CD4-positive, alpha-beta T cell treated with Interleukin-17A for 1 hour (primary cell): ENCODE data around the gene CCDC28B.

Experiments
- DNase-seq: peaks from one replicate; pipeline ENCODE4 v3.0.0-alpha.2; 2020

Gene CCDC28B

DNA sequence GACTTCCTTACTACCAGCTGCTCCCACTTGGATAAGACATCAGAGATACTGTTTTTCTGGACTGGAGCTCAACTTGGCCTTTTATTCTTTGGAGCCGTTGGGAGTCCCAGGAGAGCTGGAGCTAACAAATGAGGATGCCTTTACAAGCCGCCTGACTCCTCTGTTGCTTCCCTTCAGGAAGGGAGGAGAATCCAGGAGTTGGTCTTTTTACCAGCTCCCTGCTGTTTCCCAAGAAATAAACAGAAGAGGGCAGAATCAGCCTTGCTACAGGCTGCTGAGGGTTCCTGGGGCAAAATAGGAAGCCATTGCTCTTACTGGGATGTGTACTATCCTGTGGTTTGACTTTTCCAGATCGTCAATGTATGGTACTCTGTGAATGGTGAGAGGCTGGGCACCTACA lies 23.3 kb downstream of the CCDC28B start:
- no peak for DNase-seq

DNA sequence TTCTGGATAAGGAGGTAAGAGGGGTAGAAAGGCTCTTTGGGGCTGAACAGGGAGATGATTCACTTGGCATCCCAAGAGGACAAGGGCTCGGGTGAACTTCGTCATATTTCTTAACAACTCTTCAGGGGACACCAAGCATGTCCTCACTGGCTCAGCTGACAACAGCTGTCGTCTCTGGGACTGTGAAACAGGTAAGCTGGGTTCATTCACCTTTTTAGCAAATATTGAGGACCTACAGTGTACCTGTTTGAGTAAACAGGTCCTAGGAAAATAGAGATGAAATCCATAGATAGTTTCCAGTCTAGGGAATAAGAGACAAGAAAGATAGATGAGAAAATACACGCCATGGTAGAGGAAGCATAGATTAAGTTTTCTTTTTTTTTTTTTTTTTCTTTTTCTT lies 23.9 kb downstream of the CCDC28B start:
- no peak for DNase-seq

DNA sequence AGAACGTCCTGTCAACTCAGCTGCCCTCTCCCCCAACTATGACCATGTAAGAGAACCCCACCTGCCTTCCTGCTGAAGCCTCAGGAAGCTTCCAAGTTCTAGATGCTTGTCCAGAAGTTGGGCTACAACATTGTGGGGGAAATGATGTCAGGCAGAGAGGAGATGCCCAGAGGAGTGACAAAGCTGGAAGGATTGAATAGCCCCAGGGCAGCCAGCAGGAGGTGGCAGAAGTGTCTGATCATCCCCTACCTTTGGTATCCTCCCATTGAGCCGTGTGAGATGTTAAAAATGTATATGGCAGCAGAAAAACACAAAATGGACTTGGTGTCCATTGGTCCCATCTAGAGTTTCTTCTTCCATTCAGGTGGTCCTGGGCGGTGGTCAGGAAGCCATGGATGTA lies 28.4 kb downstream of the CCDC28B start:
- DNase-seq: no peak

DNA sequence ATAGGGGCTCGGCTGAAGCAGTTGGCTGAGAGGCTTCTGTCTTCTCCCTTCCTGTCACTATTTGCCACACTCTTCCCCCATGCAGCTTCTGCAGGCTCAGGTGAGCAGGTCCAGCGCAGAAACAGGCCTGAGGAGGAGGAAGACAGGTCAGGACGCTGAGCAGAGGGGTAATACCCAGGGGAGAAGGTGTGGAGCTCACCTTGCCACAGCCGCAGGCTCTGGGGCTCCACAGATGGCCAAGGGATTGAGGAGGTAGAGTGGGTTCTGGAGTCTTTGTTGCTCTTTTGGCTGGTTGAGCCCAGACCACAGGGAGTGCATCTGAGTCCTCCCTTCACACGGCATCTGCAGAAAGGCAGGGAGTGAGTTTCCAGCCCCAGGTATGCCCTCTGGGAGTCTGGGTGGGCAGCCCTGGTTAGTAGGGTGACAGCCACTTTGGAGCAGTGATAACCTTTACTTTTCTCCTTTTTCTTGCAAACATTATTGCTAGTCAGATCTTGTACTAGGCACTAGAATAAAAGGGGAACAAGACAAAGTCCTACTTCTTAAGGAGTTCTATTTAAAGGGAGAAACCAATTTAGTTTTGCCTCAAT lies 31.5 kb downstream of the CCDC28B start:
- DNase-seq: no peak

DNA sequence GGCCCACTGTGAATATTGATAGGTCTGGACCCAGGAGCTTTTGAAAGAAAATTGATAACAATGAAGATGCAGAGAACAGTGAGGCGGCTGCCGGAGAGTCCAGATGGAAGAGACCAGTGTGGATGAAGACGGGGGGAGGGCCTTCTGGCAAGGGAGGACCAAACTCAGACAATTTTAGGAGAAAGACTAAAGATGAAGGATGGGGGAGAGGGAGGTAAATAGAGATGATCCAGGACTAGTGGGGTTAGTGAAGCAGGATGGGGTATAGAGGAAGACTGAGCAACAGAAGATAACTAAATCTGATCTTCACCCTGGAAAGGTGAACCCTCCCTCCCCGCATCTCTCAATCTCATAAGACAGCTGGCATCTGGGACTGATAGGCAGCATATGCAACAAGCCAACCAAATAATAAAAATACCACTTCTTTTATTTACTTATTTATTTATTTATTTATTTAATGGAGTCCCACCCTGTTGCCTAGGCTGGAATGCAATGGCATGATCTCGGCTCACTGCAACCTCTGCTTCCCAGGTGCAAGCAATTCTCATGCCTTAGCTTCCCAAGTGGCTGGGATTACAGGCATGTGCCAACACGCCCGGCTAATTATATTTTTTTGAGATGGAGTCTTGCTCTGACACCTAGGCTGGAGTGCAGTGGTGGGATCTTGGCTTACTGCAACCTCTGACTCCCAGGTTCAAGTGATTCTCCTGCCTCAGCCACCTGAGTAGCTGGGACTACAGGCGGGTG lies 32.3 kb downstream of the CCDC28B start:
- DNase-seq: no peak

DNA sequence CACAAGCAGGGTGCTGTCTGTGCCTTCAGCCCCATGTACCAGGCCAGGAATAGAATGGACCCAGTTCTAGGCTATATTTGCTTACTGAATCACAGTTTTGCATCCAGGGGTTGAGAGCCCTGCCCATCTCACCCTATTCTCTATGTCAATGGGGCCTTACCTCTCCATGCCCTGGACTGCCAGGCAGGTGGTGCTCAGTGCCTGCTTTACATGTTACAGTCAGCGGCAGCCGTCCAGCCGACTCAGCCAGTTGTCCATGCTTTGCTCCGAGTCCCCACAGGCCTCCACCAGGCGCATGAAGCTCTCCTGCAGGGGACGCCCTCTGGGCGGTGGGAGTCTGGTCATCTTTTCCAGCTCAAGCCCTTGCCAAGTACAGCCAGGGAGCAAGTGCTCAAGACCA lies 34.4 kb downstream of the CCDC28B start:
- DNase-seq: no peak

DNA sequence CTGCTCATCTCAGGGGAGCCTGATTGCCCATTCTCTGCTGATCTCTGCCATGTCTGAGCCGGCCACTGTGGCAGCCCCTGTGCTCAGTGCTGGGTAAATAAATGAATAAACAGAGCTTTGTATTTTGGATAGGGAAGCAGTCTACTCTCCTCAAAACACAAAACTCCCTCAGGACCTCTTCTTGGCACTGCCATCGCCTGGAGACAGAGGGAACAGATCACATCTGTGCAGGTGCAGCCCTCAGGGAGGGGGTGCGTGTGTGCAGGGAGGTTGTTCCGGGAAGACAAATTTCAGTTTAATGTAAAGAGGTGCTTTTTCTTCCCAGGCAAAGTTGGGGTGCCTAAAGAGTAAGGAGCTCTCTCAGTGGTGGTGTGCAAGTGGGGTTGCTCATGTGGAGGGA lies 38.9 kb downstream of the CCDC28B start:
- no peak for DNase-seq

DNA sequence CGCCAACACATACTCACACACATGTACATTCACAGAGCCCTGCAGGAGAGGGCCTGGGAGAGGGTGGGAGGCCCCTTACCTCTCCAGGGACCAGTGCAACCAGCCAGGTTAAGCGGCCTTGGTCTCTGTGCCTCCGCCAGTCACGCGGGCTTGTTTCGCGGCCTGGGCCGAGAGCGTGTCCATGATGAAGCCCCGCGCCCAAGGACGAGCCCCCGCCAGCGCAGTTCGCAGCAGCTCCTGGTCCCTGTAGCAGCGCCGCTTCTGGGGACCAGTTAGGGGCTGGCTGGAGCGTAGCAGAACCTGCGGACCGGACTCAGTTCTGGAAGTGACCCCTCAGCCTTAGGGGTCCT lies 39.4 kb downstream of the CCDC28B start:
- no peak for DNase-seq

DNA sequence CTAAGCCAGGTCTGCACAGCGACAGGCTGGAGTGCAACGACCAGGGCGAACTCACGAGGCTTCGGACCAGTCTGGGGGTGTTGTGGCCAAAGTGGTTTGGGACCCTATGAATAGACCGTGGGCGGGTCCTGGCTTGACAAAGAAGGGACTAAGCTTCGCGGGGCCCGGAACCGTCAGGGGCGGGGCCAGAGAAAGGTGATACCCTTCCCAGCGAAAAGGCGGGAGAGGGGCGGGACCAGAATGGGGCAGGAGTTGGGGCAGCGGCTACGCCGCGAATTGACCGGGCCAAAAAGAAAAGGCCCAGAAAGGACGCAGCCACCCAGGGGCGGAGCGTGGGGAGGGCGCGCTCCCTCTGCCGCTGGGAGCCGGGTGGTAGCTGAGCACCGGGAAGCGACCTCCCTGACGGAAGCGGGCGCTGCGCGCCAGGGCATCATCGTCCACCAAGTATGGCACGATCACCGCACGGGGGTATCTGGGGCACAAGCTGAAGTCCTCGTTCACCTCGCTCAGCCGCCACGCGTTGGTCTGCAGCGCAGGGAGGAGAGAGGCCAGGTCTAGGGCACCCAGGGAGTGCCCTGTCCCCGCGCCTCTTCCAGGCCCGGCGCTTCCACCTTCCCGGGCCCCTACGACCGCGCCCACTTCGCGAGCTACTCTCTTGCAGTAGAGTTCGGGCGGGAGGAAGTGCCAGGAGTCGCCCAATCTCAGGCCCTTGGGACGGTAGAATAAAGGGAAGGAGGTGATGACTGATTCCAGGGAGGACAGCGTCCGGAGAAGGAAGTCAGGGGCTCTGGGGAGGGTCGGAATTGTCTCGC lies 40.0 kb downstream of the CCDC28B start:
- peak; percentile 68 for DNase-seq

DNA sequence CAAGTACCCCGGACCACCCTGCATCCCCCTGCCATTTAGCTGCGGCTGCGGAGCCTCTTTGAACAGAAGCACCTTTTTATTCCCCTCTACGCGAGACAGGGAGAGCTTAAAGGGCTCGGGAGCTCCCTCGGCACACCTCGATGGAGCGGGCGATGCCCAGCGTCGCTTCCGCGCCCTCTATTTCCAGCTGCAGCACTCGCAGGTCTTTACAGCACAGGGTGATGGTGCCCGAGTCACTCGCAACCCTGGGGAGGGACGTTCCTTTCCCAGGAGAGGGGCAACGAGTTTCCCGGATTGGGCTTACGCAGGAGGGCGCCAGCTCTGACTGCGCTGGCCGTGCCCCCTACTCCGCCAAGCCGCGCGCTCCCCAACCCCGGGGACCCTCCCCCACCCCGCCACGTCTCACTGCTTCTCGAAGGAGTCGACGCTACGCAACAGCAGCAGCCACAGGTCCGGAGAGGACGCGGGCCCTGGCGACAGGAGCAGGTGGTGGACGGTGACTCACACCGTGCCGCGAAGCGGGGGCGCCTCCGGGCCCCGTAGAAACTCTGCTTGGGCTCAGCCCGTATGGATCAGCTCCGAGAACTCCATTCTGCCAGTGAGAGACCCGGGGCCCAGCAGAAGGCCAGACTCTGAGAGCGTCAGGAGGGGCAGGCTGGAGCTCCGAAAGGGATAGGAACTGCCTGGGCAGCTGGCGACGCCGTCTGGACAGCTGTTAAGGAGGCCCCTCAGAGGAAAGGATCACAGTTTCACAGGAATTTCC lies 40.8 kb downstream of the CCDC28B start:
- DNase-seq: peak; percentile 39

DNA sequence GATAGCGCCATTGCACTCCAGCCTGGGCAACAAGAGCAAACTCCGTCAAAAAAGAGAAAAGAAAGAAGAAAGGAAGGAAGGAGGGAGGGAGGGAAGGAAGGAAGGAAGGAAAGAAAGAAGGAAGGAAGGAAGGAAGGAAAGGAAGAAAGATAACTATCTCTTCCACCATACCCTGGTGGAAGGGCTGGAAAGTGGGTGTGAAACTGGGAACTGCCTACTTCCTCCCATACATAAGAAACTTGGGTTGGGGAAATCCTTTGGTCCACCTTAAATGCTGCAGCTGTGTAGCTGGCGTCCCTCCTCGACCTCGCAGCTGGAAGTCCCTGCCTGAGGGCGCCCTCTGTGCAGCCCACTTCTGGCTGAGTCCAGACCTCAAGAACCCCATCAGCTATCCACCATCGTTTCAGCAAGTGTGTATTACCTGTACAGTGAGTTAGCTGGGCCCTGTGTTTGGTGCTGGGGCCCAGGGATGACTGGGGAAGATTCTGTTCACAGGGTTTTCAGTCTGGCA lies 42.0 kb downstream of the CCDC28B start:
- no peak for DNase-seq

DNA sequence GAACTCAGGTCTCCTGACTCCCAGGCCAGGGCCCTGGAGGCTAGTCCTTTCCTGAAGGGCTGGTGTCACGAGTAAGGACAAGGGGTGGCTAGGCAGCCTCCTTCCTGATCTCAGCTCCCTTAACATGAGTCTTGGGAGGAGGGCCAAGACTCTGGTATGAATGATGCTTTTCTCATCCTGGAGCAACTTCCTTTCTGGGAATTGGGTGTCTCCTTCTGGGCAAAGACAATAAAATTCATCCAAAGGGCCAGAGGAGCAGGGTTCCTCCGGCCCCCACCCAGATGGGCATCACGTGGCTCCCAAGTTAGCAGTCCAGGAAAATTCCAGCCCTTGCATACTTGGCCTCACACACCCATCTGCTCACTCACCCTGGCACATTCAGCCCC lies 46.5 kb downstream of the CCDC28B start, which contains the start of gene FAM167B:
Gene FAM167B (plus strand): TSS at position 335 of the 386 bp plus-strand sequence. CDS start 200 bp downstream, outside the sequence.
- DNase-seq: no peak

DNA sequence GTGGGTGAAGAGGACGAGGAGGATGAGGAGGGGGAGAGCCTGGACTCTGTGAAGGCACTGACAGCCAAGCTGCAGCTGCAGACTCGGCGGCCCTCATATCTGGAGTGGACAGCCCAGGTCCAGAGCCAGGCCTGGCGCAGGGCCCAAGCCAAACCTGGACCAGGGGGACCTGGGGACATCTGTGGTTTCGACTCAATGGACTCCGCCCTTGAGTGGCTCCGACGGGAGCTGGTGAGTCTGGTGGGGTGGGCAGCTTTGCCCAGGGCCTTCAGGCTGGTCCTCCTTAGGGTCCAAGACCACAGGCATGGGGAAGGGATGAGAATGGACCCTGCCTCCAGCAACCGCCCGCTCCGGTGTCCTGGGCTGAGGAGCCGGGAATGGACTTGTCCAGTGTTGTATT lies 47.1 kb downstream of the CCDC28B start:
- no peak for DNase-seq

DNA sequence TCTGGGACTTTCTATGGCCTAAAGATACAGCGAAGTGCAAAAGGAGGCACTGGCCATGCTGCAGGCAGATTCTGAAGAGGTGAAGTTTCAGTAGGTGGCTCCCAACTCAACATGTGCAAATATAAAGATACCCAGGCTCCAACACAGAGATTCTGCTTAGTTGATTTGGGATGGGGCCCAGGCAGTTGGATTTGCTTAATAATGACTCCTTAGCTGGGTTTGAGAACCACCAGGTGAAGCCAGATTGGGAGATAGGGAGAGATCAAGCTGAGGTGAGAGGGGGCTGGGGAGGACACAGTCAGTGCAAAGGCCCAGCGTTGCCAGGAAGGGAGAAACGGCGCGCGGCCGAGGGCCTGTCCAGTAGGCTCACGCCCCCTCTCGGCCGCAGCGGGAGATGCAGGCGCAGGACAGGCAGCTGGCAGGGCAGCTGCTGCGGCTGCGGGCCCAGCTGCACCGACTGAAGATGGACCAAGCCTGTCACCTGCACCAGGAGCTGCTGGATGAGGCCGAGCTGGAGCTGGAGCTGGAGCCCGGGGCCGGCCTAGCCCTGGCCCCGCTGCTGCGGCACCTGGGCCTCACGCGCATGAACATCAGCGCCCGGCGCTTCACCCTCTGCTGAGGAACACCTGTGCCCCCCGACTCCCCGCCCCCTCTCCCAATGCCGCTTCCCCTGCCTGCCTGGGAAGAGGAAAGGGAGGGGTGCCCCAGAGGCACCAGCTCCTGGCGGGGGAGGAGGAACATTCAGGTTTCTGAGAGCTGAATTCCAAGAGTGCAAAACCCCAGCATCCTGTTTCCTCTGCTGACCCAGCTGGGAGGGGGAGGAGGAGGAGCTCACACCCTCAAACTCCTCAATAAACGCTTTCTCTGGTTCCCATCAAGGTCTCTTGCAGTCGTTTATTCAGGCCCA lies 47.8 kb downstream of the CCDC28B start:
- DNase-seq: peak; percentile 78

DNA sequence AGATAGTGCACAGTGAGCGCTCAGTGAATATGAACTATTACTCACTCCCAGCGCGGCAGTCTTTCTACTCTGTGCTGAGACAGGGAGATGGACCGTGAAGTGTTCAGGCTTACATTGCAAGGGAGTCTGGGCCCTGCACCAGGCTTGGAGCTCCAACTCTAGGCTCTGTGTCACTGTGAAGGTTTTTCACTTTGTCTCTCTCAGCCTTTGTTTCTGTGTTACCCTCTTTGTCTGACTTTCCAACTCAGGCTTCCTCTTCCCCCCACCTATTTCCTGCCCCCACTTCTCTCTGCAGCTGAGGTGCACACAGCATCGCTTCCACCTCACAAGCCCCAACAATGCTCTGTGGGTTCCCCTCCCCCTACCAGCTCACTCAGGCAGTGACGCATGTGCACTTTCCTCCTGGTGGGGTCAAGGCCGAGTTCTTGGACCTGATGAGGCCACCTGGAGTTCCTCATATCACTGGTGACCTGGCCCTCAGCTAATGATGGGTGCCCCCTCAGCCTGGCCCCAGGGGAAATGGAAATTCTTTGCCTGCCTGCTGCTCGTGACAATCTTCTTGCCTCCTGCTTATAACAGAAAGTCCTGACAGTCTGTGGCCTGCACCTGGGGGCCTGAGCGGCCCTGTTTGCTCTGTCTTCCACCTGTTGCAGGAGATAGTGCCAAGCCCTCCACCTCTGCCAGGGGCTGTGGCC lies 49.6 kb downstream of the CCDC28B start:
- DNase-seq: peak; percentile 91

DNA sequence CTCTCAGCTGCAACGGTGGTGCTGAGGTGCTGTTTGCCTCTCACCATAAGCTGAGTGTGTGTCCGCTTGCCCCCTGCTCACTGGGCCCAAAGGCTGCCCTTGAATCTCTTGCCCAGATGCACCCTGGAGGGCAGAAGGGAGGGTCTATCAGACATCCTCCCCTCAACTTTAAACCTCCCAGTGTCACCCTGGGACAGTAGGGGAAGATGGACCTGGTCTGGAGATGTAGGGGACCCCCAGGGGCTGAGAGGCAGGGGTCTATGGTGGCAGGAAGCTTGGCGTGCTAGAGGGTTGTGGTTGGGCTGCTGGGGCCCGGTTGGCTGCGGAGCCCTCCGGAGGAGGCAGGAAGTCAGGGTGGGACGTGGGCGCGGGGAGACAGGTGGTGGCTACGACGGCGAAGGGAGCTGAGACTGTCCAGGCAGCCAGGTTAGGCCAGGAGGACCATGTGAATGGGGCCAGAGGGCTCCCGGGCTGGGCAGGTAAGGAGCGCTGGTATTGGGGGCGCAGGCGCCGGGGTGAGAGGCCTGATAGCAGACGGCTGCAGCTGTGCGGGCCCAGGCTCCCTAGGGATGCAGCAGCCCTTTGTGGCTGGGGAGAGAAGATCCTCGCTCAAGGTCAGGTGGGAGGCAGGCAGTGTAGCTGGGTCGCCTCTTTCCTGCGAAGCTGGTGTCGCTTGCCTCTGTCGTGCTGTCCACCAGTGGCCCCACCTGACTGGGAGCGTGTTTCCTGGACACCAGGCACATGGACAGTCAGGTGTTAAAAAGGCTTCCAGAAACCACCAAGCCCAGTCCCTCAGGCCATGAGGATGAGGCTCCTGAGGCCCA lies 50.7 kb downstream of the CCDC28B start, which contains the start of gene LCK:
Gene LCK (plus strand): TSS at position 373 of the 824 bp plus-strand sequence. CDS start 23,065 bp downstream, outside the sequence.
- DNase-seq: peak; percentile 66
